IMR-90 (cell line): ENCODE measurements around the gene KRT6A.

Source experiments
- CEBPB ChIP-seq: IDR thresholded peaks from 2 replicates; pipeline ENCODE4 v1.6.1; 2012; ENCODE audit warnings: low read depth, low read length, improper control_type of control experiment
- MXI1 ChIP-seq: IDR thresholded peaks from 2 replicates; pipeline ENCODE4 v1.6.1; 2012; ENCODE audit warnings: low read depth, mild to moderate bottlenecking, low read length, moderate library complexity, borderline replicate concordance
- NFE2L2 ChIP-seq: fragments of 150-350 bp; IDR thresholded peaks from 2 replicates; pipeline ENCODE4 v1.6.1; 2016; ENCODE audit warnings: low read depth, mild to moderate bottlenecking, low read length
- POLR2A ChIP-seq: IDR thresholded peaks from 2 replicates; pipeline ENCODE4 v1.6.1; 2012; ENCODE audit warnings: mild to moderate bottlenecking, low read depth, low read length
- RFX5 ChIP-seq: IDR thresholded peaks from 2 replicates; pipeline ENCODE4 v1.8.0; 2012; ENCODE audit warnings: low read depth, mild to moderate bottlenecking, low read length, moderate library complexity
- SMC3 ChIP-seq: fragments of 150-350 bp; IDR thresholded peaks from 2 replicates; pipeline ENCODE4 v1.6.1; 2016; ENCODE audit warnings: low read depth, mild to moderate bottlenecking, antibody characterized with exemption, low read length, moderate library complexity
- TF ChIP-seq, protein P1 (sequence below): conservative IDR thresholded peaks from 2 replicates; pipeline ENCODE4 v1.5.1; 2012; ENCODE audit warnings: mild to moderate bottlenecking, low read depth, low read length, improper control_type of control experiment

DNA sequence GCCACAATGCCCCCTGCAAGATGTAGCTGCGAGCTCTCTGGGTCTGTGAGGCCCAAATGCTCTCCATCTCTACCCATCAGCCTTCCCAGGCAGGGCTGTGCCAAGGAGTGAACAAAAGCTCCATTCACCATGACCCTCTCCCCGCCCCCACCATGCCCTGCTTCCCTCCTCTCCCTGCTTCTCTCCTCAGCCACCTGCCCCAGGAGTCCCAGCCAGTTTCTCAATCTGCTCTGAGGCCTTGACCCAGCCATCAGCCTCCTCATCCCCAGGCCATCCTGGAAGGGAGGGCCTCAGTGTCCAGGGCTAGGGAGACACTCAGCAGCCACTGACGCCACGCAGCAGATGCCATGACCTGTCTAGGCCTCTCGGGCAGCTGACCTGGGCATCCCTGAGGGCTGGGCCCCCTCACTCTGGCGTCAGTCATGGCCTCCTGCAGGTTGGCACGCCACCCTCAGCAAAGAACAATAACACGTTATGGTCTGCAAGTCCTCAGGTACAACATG is 35.6 kb upstream of the KRT6A start:
- TF ChIP-seq, protein P1, sequence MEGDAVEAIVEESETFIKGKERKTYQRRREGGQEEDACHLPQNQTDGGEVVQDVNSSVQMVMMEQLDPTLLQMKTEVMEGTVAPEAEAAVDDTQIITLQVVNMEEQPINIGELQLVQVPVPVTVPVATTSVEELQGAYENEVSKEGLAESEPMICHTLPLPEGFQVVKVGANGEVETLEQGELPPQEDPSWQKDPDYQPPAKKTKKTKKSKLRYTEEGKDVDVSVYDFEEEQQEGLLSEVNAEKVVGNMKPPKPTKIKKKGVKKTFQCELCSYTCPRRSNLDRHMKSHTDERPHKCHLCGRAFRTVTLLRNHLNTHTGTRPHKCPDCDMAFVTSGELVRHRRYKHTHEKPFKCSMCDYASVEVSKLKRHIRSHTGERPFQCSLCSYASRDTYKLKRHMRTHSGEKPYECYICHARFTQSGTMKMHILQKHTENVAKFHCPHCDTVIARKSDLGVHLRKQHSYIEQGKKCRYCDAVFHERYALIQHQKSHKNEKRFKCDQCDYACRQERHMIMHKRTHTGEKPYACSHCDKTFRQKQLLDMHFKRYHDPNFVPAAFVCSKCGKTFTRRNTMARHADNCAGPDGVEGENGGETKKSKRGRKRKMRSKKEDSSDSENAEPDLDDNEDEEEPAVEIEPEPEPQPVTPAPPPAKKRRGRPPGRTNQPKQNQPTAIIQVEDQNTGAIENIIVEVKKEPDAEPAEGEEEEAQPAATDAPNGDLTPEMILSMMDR, result no peak
- TF ChIP-seq POLR2A (no peak), RFX5 (no peak), NFE2L2 (no peak), CEBPB (no peak), SMC3 (no peak), MXI1 (no peak)
